ENCODE measurements around the gene ANKMY1.

DNA sequence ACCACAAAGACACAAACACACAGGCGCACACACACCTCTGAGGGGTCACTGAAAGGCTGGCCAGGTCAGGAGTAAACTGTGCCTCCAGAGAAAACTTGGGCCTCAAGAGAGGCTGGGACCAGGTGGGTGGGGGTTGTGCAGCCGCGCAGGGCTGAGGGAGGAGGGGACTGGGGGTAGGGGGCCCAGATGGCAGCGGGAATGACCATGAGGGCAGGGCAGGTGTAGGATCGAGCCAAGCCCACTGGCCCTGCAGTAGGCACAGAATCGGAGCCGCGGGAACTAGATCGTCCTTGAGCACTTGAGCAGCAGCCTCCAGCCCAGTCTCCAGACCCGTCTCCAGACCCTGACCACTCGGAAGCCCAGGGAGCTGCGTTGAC lies 36.8 kb downstream of the ANKMY1 start:
- TF ChIP-seq ZFP3 (CRISPR knock-in tag; IDR thresholded peaks at IDR 0.05) (no peak), ZFP30 (CRISPR knock-in tag; IDR thresholded peaks at IDR 0.05) (no peak), RARB (CRISPR knock-in tag; IDR thresholded peaks at IDR 0.05) (no peak), ZNF8 (CRISPR knock-in tag; IDR thresholded peaks at IDR 0.05) (no peak)
- TF ChIP-seq, protein P1, sequence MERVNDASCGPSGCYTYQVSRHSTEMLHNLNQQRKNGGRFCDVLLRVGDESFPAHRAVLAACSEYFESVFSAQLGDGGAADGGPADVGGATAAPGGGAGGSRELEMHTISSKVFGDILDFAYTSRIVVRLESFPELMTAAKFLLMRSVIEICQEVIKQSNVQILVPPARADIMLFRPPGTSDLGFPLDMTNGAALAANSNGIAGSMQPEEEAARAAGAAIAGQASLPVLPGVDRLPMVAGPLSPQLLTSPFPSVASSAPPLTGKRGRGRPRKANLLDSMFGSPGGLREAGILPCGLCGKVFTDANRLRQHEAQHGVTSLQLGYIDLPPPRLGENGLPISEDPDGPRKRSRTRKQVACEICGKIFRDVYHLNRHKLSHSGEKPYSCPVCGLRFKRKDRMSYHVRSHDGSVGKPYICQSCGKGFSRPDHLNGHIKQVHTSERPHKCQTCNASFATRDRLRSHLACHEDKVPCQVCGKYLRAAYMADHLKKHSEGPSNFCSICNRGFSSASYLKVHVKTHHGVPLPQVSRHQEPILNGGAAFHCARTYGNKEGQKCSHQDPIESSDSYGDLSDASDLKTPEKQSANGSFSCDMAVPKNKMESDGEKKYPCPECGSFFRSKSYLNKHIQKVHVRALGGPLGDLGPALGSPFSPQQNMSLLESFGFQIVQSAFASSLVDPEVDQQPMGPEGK (CRISPR knock-in tag; IDR thresholded peaks at IDR 0.05; ENCODE audit: borderline replicate concordance) = no peak
